GM19395 (cell line): Measurements from ENCODE around the gene DCAF10.
A peak's percentile ranks its signal among the peaks of the same experiment; 100 is the strongest.
"Not testable (repeated sequence)": the region's sequence is repeated elsewhere in the genome, so short reads cannot be mapped to it uniquely, and the experiment has no call there.

ENCODE experiments used
- ATAC-seq: cut with Tn5 transposase; IDR thresholded peaks from one replicate; pipeline ENCODE4 v1.9.1; 2021; ENCODE audit warnings: mild to moderate bottlenecking, moderate library complexity; ENCODE audit not compliant: unreplicated experiment

Gene DCAF10, protein sequence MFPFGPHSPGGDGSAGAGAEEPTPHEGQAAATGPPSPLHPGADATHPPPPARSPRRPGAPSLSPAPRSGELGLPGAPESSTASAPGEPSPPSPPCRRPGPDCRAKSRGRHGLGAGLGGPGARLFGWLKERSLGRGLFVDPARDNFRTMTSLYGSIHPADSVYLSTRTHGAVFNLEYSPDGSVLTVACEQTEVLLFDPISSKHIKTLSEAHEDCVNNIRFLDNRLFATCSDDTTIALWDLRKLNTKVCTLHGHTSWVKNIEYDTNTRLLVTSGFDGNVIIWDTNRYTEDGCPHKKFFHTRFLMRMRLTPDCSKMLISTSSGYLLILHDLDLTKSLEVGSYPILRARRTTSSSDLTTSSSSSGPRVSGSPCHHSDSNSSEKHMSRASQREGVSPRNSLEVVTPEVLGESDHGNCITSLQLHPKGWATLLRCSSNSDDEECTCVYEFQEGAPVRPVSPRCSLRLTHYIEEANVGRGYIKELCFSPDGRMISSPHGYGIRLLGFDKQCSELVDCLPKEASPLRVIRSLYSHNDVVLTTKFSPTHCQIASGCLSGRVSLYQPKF

DNA sequence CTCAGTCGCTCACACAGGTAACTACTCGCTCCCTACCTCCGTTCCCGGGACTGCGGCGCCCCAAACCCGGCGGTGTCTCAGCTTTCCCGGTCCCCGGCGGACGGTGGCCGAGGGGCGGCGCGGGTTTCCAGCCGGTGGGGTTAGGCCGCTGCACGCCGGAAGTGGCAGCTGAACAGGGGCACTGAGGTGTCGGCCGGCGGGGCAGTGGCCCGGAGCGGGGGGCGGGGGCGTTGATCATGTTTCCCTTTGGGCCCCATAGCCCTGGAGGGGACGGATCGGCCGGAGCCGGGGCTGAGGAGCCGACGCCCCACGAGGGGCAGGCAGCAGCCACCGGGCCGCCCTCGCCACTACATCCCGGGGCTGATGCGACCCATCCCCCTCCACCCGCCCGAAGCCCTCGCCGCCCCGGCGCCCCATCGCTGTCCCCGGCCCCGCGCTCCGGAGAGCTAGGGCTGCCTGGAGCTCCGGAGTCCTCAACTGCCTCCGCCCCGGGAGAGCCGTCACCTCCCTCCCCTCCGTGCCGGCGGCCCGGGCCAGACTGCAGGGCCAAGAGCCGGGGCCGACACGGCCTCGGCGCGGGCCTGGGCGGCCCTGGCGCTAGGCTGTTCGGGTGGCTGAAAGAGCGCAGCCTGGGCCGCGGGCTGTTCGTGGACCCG lies at the start of gene DCAF10:
TSS of gene DCAF10 (plus strand) at position 167 of the 656 bp plus-strand sequence. CDS start at position 237, 70 bp downstream.
- peak; percentile 71 for ATAC-seq

- ATAC-seq: no peak
These were observed 49.4 kb upstream of the DCAF10 start for GRCh38 chr9:37751186-37751585.

GRCh38 chr9:37751704-37752103 lies 48.9 kb upstream of the DCAF10 start:
- not testable (repeated sequence) for ATAC-seq

DNA sequence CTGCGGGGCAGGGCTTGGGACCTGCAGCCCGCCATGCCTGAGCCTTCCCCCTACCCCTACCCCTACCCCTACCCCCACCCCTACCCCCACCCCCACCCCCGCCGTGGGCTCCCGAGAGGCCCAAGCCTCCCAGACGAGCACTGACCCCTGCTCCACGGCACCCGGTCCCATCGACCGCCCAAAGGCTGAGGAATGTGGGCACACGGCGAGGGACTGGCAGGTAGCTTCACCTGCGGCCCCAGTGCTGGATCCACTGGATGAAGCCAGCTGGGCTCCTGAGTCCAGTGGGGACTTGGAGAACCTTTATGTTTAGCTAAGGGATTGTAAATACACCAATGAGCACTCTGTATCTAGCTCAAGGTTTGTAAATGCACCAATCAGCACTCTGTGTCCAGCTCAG lies 48.5 kb upstream of the DCAF10 start:
- not testable (repeated sequence) for ATAC-seq

DNA sequence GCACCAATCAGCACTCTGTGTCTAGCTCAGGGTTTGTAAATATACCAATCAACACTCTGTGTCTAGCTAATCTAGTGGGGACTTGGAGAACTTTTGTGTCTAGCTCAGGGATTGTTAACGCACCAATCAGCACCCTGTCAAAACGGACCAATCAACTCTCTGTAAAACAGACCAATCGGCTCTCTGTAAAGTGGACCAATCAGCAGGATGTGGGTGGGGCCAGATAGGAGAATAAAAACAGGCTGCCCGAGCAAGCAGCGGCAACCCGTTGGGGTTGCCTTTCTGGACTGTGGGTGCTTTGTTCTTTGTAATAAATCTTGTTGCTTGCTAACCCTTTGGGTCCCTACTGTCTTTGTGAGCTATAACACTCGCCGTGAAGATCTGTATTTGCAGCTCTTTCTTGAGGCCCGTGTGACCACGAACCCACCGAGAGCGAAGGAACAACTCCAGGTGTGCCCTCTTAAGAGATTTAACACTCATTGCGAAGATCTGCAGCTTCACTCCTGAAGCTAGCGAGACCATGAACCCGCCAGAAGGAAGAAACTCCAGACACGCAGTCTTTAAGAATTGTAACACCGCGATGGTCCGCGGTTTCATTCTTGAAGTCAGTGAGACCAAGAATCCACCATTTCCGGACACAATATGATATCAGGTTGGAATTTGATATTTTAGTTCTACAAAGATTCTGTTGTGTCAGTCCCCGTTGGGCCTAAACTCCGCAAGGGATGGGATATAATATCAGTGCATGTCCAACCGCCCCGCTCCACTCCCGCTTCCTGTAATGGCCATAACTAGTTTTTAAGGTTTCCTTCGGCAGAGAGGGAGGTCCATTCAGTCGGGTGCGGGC lies 47.7 kb upstream of the DCAF10 start:
- ATAC-seq: no peak

DNA sequence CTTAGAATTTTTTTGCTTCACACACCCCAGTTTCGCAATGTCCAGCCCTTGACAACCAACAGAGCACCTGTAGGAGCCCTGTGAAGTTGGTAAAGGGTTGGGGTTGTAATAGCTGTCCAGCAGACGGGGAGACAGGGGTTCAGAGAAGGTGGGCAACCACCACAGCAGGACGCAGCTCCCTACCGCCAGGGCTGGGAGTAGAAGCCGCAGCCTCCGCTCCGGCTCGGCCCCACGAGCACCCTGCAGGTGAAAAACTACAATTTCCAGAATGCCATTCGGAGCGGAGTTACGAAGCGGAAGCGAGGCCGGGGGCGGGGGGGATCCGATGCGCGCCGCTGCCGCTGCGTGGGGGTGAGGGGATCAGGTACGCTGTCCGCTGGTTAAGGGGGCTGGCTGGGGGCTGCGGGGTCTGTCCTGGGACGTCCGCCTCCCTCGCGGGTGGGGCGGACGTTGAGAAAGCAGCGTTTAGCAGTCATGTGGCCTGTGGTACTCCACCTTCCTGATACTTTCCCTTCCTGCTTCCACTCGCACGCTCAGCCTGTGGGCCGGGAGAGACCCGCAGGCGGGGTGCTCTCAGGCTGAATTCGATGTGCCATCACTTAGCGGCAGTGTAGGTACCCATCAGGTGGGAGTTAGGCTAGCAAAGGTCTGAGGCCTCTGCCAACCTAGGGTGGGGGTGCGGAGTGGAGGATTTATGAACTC lies 47.0 kb upstream of the DCAF10 start, which contains the start of gene TRMT10B:
TSS of gene TRMT10B (plus strand) at position 317 of the 702 bp plus-strand sequence. CDS start 8,127 bp downstream, outside the sequence.
- peak; percentile 91 for ATAC-seq

GRCh38 chr9:37758747-37759146 lies 41.9 kb upstream of the DCAF10 start:
- no peak for ATAC-seq

DNA sequence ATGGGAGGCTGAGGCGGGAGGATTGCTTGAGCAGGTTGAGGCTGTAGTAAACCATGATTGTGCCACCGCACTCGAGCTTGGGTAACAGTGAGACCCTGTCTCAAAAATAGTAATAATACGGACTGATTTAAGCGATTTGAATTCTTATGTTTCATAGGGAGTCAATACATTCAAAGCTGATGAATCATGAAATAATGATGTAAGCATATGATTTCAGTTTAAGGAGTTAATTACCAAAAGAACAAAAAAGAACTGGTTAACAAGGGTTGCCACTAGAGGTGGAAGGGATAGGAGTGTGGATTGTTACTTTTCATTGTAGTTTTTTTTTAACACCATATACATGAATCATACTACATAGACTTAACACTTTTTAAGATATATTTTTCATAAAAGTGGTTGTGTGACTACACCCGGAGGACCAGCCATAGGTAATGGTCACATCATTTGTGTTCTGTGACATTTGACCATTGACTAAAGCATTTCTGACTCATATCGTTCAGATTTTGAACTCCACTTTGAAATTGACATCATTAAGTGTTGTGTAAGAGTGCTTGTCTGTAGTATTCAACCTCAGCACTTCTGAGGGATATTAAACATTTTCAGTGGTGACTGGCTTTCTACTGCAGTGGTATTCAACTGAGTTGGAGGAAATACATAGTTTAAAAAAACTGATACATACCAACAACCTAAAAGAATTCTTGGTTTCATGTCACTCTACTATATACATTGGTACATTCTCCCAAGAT lies 40.0 kb upstream of the DCAF10 start:
- no peak for ATAC-seq

- no peak for ATAC-seq
These were observed 39.1 kb upstream of the DCAF10 start for GRCh38 chr9:37761511-37761910.

DNA sequence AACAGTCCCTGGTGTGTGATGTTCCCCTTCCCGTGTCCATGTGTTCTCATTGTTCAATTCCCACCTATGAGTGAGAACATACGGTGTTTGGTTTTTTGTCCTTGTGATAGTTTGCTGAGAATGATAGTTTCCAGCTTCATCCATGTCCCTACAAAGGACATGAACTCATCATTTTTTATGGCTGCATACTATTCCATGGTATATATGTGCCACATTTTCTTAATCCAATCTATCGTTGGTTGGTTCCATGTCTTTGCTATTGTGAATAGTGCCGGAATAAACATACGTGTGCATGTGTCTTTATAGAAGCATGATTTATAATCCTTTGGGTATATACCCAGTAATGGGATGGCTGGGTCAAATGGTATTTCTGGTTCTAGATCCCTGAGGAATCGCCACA lies 35.3 kb upstream of the DCAF10 start:
- not testable (repeated sequence) for ATAC-seq

- no peak for ATAC-seq
These were observed 31.3 kb upstream of the DCAF10 start for GRCh38 chr9:37769306-37769705.

GRCh38 chr9:37769995-37770394 lies 30.6 kb upstream of the DCAF10 start:
- no peak for ATAC-seq

GRCh38 chr9:37775216-37775919 lies 25.2 kb upstream of the DCAF10 start:
- ATAC-seq: no peak

DNA sequence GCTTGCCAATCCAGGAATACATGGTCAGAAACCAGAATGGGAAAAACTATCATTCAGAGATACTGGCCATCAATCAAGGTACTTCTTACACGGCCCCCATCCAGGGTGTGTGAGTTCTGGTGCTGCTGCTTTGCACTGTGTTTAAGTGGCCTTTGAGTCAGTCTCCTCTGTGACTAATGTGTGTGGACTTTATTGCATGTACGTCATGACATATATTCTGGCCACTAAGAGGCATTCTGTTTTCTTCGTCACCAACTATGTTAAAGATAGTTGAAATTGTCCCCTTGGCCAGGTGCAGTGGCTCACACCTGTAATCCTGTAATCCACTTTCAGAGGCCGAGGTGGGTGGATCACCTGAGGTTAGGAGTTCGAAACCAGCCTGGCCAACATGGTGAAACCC lies 24.3 kb upstream of the DCAF10 start:
- no peak for ATAC-seq

GRCh38 chr9:37778534-37778933 lies 22.1 kb upstream of the DCAF10 start:
- no peak for ATAC-seq

DNA sequence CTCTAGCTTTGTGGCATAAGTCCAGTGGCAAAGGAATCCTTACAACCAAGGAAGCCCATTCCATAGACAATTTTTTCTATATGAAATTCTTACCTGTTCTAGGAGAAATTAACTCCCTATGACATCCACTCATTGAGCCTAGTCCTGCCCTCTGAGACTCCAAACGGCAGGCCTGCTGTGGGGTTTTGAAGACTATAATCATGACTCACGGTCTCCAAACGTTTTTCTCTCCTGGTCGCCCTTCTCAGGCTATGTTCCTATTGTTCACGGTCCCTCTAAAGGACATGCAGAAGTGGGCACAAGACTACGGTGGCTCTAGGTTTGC lies 16.3 kb upstream of the DCAF10 start:
- ATAC-seq: no peak

GRCh38 chr9:37784616-37785483 lies 15.7 kb upstream of the DCAF10 start, which contains the start of gene EXOSC3:
TSS of gene EXOSC3 (minus strand) at chr9:37785064. CDS start at chr9:37785044, 20 bp downstream.
- peak; percentile 93 for ATAC-seq

- ATAC-seq: no peak
These were observed 13.5 kb upstream of the DCAF10 start for GRCh38 chr9:37787059-37787458.
